CD14-positive monocyte (primary cell): ENCODE results near the gene ADAD2. TPM values are rescaled to one million over a fixed set of nuclear protein-coding genes. Genes with fewer than 3 reads are reported as not detected.

Experiments used
- DNase-seq, 3 donors: peaks; one replicate each; pipeline ENCODE4 v3.0.0-alpha.2; 2011 to 2022
- H2AFZ ChIP-seq: 2 replicates; pipeline ENCODE4 v1.6.0; 2012; ENCODE audit warnings: mild to moderate bottlenecking, low read depth, low read length, inconsistent platforms; ENCODE audit not compliant: insufficient read depth, poor library complexity, severe bottlenecking
- H3K27ac ChIP-seq, 2 donors: 1 replicate in 1 of 2; 2 replicates in 1 of 2; pipeline ENCODE4 v1.5.1; 2012 to 2013; ENCODE audit warnings: low read length in 2 of 2, control low read depth in 1 of 2, inconsistent platforms in 1 of 2, low read depth in 1 of 2, mild to moderate bottlenecking in 1 of 2
- H3K27me3 ChIP-seq, 2 donors: one replicate each; pipeline versions ENCODE4 v1.6.0 to v1.6.1; 2011 to 2013; ENCODE audit warnings: low read length in 2 of 2; ENCODE audit not compliant: control insufficient read depth in 2 of 2, insufficient read depth in 2 of 2
- H3K36me3 ChIP-seq, 2 donors: replicated peaks in 1 of 2; 1 replicate in 1 of 2; 2 replicates in 1 of 2; pipeline versions ENCODE4 v1.5.1 to v1.6.1; 2012 to 2013; ENCODE audit warnings: low read length in 2 of 2, control low read depth in 1 of 2, inconsistent platforms in 1 of 2, mild to moderate bottlenecking in 1 of 2; ENCODE audit not compliant: insufficient read depth in 2 of 2, control insufficient read depth in 1 of 2
- H3K4me1 ChIP-seq, 2 donors: 1 replicate in 1 of 2; 2 replicates in 1 of 2; pipeline versions ENCODE4 v1.5.1 to v1.6.1; 2012 to 2013; ENCODE audit warnings: low read length in 2 of 2, control low read depth in 1 of 2, inconsistent platforms in 1 of 2, mild to moderate bottlenecking in 1 of 2, moderate library complexity in 1 of 2; ENCODE audit not compliant: insufficient read depth in 2 of 2, control insufficient read depth in 1 of 2
- H3K4me2 ChIP-seq: replicated peaks from 2 replicates; pipeline ENCODE3; 2012; ENCODE audit warnings: low read length, moderate library complexity, mild to moderate bottlenecking; ENCODE audit not compliant: poor library complexity, severe bottlenecking; ENCODE audit errors: extremely low read depth
- H3K4me3 ChIP-seq, 3 experiments: fragments of 200-600 bp in 1 of 3; sonication (generic) in 1 of 3; replicated peaks in 1 of 3; 1 replicate in 2 of 3; 2 replicates in 1 of 3; pipeline ENCODE4 v1.5.1; 2011 to 2013; ENCODE audit warnings: low read length in 3 of 3, mild to moderate bottlenecking in 3 of 3, control low read depth in 2 of 3, low read depth in 2 of 3, inconsistent platforms in 1 of 3, moderate library complexity in 1 of 3
- H3K79me2 ChIP-seq: 2 replicates; pipeline ENCODE4 v1.6.0; 2012; ENCODE audit warnings: mild to moderate bottlenecking, control low read depth, inconsistent platforms, low read length, moderate library complexity; ENCODE audit not compliant: insufficient read depth
- H3K9ac ChIP-seq: 2 replicates; pipeline ENCODE4 v1.6.0; 2017; ENCODE audit warnings: low read length, mild to moderate bottlenecking; ENCODE audit not compliant: insufficient read depth, poor library complexity, severe bottlenecking
- H3K9me3 ChIP-seq, 2 donors: replicated peaks in 1 of 2; 1 replicate in 1 of 2; 2 replicates in 1 of 2; pipeline versions ENCODE4 v1.5.1 to v1.6.1; 2012 to 2013; ENCODE audit warnings: low read length in 2 of 2, control low read depth in 1 of 2; ENCODE audit not compliant: control insufficient read depth in 1 of 2, insufficient read depth in 1 of 2
- H4K20me1 ChIP-seq: 2 replicates; pipeline ENCODE4 v1.6.0; 2012; ENCODE audit warnings: mild to moderate bottlenecking, low read length, control low read depth, moderate library complexity; ENCODE audit not compliant: insufficient read depth
- H3K27ac Mint-ChIP-seq, 7 donors: one replicate each; pipeline ENCODE4 v1.8.0; 2020; ENCODE audit warnings: mild to moderate bottlenecking in 7 of 7, mixed read lengths in 7 of 7, moderate library complexity in 6 of 7, inconsistent platforms in 2 of 7
- H3K27me3 Mint-ChIP-seq, 3 donors: one replicate each; pipeline ENCODE4 v1.8.0; 2021 to 2022; ENCODE audit warnings: low read depth in 3 of 3, mild to moderate bottlenecking in 3 of 3, mixed read lengths in 3 of 3, moderate library complexity in 3 of 3, inconsistent platforms in 1 of 3
- H3K36me3 Mint-ChIP-seq, 2 donors: one replicate each; pipeline ENCODE4 v1.8.0; 2020; ENCODE audit warnings: mixed read lengths in 2 of 2, inconsistent platforms in 1 of 2, mild to moderate bottlenecking in 1 of 2
- H3K4me1 Mint-ChIP-seq: one replicate; pipeline ENCODE4 v1.8.0; 2020; ENCODE audit warnings: mild to moderate bottlenecking, mixed read lengths
- H3K4me3 Mint-ChIP-seq, 2 donors: one replicate each; pipeline ENCODE4 v1.8.0; 2020; ENCODE audit warnings: mild to moderate bottlenecking in 2 of 2, mixed read lengths in 2 of 2, moderate library complexity in 1 of 2
- H3K9me3 Mint-ChIP-seq, 7 donors: one replicate each; pipeline ENCODE4 v1.8.0; 2020 to 2022; ENCODE audit warnings: mixed read lengths in 7 of 7, mild to moderate bottlenecking in 6 of 7, moderate library complexity in 6 of 7, inconsistent platforms in 2 of 7
- CTCF ChIP-seq: fragments of 200-600 bp; IDR thresholded peaks from one replicate; pipeline ENCODE4 v1.8.0; 2022; ENCODE audit warnings: antibody characterized with exemption, mild to moderate bottlenecking
- WGBS: methylation state at CpG from one replicate; pipeline ENCODE4 v1.1.5; 2013; ENCODE audit warnings: missing lambda C conversion rate; ENCODE audit not compliant: insufficient coverage; 5-methylcytosine and 5-hydroxymethylcytosine counted together
- intact Hi-C, 2 donors: fragments of 100-400 bp; cut with micrococcal nuclease; formaldehyde crosslinking; loops; one replicate each; pipeline versions ENCODE4 v1.15.0 to v1.15.1; 2023
- polyA plus RNA-seq, 3 donors: library from polyadenylated mRNA; depleted of rRNA in 1 of 3; unstranded in 2 of 3; stranded (reverse) in 1 of 3; fragments of 300-500 nt in 2 of 3; fragments of >200 nt in 1 of 3; fragmentation: Illumina TruSeq in 2 of 3; gene quantifications; 1 replicate in 2 of 3; 2 replicates in 1 of 3; pipeline ENCODE4 v1.2.3, GENCODE V29; 2012 to 2021

The ADAD2 gene
- polyA plus RNA-seq, 3 donors, result not detected

GRCh38 chr16:84212154-84212553 is 21.2 kb downstream of the ADAD2 start:
- TF ChIP-seq CTCF, result no peak
- Histone ChIP-seq H3K9me3 (no peaks in the 10 kb centered on the region), H4K20me1 (no peaks in the 10 kb centered on the region), H3K79me2 (no peaks in the 10 kb centered on the region), H2AFZ (no peak overlapping the region), H3K36me3 (no peaks in the 10 kb centered on the region), H3K4me2 (no peak overlapping the region), H3K27me3 (no peaks in the 10 kb centered on the region), H3K4me3 (no peak overlapping the region), H3K27ac (no peak overlapping the region), H3K9ac (no peak overlapping the region), H3K4me1 (no peaks in the 10 kb centered on the region)
- Mint-ChIP-seq H3K9me3 (peaks cover 0 to 8% (median 2%) of the 10 kb centered on the region in 7 donors), H3K36me3 (no peaks in the 10 kb centered on the region), H3K27ac (peak overlapping the region in 2 of 7 donors; percentile 23 to 59), H3K4me3 (no peak overlapping the region), H3K4me1 (peaks cover 6% of the 10 kb centered on the region), H3K27me3 (peaks cover 0 to 13% (median 9%) of the 10 kb centered on the region in 3 donors)
- no CpG with 5 or more reads among the region's 4 CpGs for WGBS
- intact Hi-C loops, result no loop called here
- DNase-seq, result no peak

DNA sequence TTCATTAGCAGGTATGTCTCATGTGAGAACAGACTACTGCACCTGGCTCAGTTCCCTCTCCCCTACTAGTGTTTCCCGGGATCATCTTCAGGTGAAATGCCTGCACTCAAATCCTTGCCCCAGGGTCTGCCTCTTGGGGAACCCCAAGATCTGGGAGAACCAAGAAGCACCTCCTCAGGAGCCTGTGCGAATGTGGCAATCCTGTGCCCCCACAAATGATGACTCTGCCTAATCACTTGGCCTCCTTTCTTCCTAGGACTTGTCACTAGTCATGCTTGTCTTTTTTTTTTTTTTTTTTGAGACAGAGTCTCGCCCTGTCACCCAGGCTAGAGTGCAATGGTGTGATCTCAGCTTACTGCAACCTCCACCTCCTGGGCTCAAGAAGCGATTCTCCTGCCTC is 21.7 kb downstream of the ADAD2 start:
- H3K4me3 ChIP-seq, result no peak overlapping the region
- no peaks in the 10 kb centered on the region for H3K36me3 ChIP-seq
- intact Hi-C loops, result no loop called here
- H2AFZ ChIP-seq, result no peak overlapping the region
- TF ChIP-seq CTCF, result no peak
- H3K9me3 ChIP-seq, result no peaks in the 10 kb centered on the region
- no peak overlapping the region for H3K27ac ChIP-seq
- Mint-ChIP-seq H3K4me3 (no peak overlapping the region), H3K36me3 (no peaks in the 10 kb centered on the region), H3K9me3 (peaks cover 0 to 8% (median 2%) of the 10 kb centered on the region in 7 donors), H3K27me3 (peaks cover 0 to 13% (median 13%) of the 10 kb centered on the region in 3 donors), H3K27ac (peak overlapping the region in 2 of 7 donors; percentile 23 to 59), H3K4me1 (peaks cover 6% of the 10 kb centered on the region)
- H3K4me1 ChIP-seq, result no peaks in the 10 kb centered on the region
- no peak overlapping the region for H3K9ac ChIP-seq
- no peaks in the 10 kb centered on the region for H3K79me2 ChIP-seq
- DNase-seq, result no peak
- 95% methylated on average over 3 of the region's 4 CpGs for WGBS
- H4K20me1 ChIP-seq, result no peaks in the 10 kb centered on the region
- no peaks in the 10 kb centered on the region for H3K27me3 ChIP-seq
- H3K4me2 ChIP-seq, result no peak overlapping the region
